ENCODE measurements around the gene POLR1B.

GRCh38 chr2:112494828-112495227 lies 47.4 kb upstream of the POLR1B start:
- no peak for TF ChIP-seq CTCF (IDR thresholded peaks at IDR 0.05)
- TF ChIP-seq POLR2A (IDR thresholded peaks at IDR 0.05): no peak
